Measurements from ENCODE around the gene PDE4A. TPM values are rescaled to one million over a fixed set of nuclear protein-coding genes. Genes with fewer than 3 reads are reported as not detected.
A peak's percentile ranks its signal among the peaks of the same experiment; 100 is the strongest.

PDE4A gene
- total RNA-seq, 1 donor, result 5.1 TPM

DNA sequence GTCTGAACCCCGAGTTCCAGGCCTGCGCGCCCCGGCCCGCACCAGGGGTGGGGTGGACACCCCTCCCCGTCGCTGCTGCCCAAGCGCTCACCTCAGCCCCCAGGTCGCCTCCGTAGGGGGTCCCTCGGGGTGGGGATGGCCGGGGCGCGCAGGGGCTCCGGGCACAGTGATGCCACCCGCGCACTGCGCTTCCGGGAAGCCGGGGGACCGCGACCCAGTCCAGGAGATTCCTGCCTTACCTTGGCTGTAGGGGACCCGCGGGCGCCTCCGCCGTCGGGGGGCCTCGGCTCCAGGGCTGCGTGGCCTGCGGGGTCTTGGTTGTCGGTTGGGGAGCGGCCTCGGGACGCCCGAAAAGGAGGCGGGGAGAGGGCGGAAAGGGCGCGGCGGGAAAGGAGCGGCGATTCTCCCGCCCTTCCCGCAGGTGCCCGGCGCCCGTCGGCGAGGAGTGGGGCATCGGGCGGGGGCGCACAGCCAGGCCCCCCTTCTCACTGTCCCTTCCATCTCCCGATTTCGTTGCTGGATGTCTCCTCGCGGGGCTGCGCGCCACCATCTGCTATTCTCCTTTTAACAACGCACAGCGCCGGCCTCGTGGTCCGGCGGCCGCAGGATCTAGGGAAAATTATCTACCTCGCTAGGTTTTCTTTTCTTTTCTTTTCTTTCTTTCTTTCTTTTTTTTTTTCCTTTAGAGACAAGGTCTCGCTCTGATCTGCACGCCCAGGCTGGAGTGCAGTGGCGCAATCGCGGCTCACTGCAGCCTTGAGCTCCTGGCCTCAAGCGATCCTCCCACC is 82.9 kb downstream of the PDE4A start, which contains the start of gene KEAP1:
KEAP1 (minus strand) TSS at position 355 of the 788 bp plus-strand sequence. CDS start 3,323 bp downstream, outside the sequence.
- TF ChIP-seq, protein P1, sequence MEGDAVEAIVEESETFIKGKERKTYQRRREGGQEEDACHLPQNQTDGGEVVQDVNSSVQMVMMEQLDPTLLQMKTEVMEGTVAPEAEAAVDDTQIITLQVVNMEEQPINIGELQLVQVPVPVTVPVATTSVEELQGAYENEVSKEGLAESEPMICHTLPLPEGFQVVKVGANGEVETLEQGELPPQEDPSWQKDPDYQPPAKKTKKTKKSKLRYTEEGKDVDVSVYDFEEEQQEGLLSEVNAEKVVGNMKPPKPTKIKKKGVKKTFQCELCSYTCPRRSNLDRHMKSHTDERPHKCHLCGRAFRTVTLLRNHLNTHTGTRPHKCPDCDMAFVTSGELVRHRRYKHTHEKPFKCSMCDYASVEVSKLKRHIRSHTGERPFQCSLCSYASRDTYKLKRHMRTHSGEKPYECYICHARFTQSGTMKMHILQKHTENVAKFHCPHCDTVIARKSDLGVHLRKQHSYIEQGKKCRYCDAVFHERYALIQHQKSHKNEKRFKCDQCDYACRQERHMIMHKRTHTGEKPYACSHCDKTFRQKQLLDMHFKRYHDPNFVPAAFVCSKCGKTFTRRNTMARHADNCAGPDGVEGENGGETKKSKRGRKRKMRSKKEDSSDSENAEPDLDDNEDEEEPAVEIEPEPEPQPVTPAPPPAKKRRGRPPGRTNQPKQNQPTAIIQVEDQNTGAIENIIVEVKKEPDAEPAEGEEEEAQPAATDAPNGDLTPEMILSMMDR (IDR thresholded peaks at IDR 0.05; ENCODE audit: extremely low read depth, low read depth, low read length), result no peak

DNA sequence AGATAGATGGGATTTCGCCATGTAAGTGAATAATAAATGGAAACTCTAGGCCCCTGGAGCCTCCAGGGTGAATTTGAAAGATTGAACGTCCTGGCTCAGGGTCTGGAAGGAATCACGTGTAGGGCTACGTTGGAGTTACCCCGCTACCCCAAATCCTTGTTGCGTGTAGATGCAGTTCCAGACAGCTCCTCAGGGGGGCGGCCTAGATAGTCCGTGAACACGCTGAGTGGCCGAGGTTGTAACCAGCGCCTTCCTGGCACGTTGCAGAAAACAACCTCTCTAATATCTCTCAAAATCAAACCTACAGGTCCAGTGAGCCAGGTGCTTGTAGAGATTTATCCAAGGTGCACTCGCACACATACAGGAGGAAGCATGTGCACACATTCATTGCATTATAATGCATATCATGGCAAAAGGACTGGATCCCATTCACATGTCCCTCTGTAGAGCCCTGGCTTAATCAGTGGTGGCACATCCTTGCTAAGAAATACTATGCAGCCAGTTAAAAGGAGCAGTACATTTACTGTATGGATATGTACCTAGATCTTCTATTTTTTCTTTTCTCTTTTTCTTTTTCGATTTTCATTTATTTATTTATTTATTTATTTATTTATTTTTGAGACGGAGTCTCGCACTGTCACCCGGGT is 85.4 kb downstream of the PDE4A start:
- DNase-seq (ENCODE audit: insufficient read length, low spot score, missing footprints), result peak; percentile 94
- Histone ChIP-seq H3K4me3 (ENCODE audit: insufficient read depth, low read length) (no peak overlapping the region), H3K79me2 (ENCODE audit: insufficient read depth, low read length) (peaks cover 18% of the 10 kb centered on the region), H3K4me1 (ENCODE audit: insufficient read depth, low read length) (peaks cover 7% of the 10 kb centered on the region), H2AFZ (ENCODE audit: low read length) (no peak overlapping the region), H3K4me2 (ENCODE audit: insufficient read depth, low read length) (peak overlapping the region; percentile 36), H3K36me3 (ENCODE audit: insufficient read depth, low read length) (no peaks in the 10 kb centered on the region), H3K27ac (ENCODE audit: low read depth, low read length) (no peak overlapping the region), H3K9me3 (ENCODE audit: low read depth, low read length) (no peaks in the 10 kb centered on the region), H4K20me1 (ENCODE audit: insufficient read depth, low read length) (no peaks in the 10 kb centered on the region), H3K27me3 (ENCODE audit: insufficient read depth, low read length) (no peaks in the 10 kb centered on the region)
- TF ChIP-seq, protein P1 (IDR thresholded peaks at IDR 0.05; ENCODE audit: extremely low read depth, low read depth, low read length), result peak; percentile 81

More for the DNA sequence above, 82.9 kb downstream of the PDE4A start, which contains the start of gene KEAP1:
- Histone ChIP-seq H3K4me3 (ENCODE audit: insufficient read depth, low read length) (peak within 1 kb of the TSS; percentile 95), H3K27ac (ENCODE audit: low read depth, low read length) (peak within 1 kb of the TSS; percentile 93), H3K79me2 (ENCODE audit: insufficient read depth, low read length) (peaks cover 37% of the 10 kb centered on the region), H3K36me3 (ENCODE audit: insufficient read depth, low read length) (peaks cover 9% of the 10 kb centered on the region), H2AFZ (ENCODE audit: low read length) (peak within 1 kb of the TSS; percentile 84), H3K4me1 (ENCODE audit: insufficient read depth, low read length) (peaks cover 12% of the 10 kb centered on the region), H3K4me2 (ENCODE audit: insufficient read depth, low read length) (peak within 1 kb of the TSS; percentile 79), H3K27me3 (ENCODE audit: insufficient read depth, low read length) (no peaks in the 10 kb centered on the region), H4K20me1 (ENCODE audit: insufficient read depth, low read length) (peaks cover 5% of the 10 kb centered on the region), H3K9me3 (ENCODE audit: low read depth, low read length) (no peaks in the 10 kb centered on the region)
- peak; percentile 87 for DNase-seq (ENCODE audit: insufficient read length, low spot score, missing footprints)

DNA sequence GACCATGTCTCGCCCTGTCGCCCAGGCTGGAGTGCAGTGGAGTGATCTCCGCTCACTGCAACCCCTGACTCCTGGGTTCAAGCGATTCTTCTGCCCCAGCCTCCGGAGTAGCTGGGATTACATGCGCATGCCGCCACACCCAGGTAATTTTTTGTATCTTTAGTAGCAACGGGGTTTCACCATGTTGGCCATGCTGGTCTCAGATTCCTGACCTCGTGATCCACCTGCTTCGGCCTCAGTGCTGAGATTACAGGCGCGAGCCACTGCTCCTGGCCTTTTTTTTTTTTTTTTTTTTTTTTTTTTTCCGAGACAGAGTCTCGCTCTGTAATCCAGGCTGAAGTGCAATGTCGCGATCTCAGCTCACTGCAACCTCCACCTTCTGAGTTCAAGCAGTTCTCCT is 87.7 kb downstream of the PDE4A start:
- Histone ChIP-seq H3K27me3 (ENCODE audit: insufficient read depth, low read length) (peaks cover 3% of the 10 kb centered on the region), H3K4me3 (ENCODE audit: insufficient read depth, low read length) (no peak overlapping the region), H4K20me1 (ENCODE audit: insufficient read depth, low read length) (no peaks in the 10 kb centered on the region), H3K4me1 (ENCODE audit: insufficient read depth, low read length) (no peaks in the 10 kb centered on the region), H3K27ac (ENCODE audit: low read depth, low read length) (no peak overlapping the region), H3K4me2 (ENCODE audit: insufficient read depth, low read length) (no peak overlapping the region), H3K36me3 (ENCODE audit: insufficient read depth, low read length) (no peaks in the 10 kb centered on the region), H3K79me2 (ENCODE audit: insufficient read depth, low read length) (no peaks in the 10 kb centered on the region), H2AFZ (ENCODE audit: low read length) (no peak overlapping the region), H3K9me3 (ENCODE audit: low read depth, low read length) (no peaks in the 10 kb centered on the region)
- DNase-seq (ENCODE audit: insufficient read length, low spot score, missing footprints), result no peak
- TF ChIP-seq, protein P1 (IDR thresholded peaks at IDR 0.05; ENCODE audit: extremely low read depth, low read depth, low read length), result no peak

DNA sequence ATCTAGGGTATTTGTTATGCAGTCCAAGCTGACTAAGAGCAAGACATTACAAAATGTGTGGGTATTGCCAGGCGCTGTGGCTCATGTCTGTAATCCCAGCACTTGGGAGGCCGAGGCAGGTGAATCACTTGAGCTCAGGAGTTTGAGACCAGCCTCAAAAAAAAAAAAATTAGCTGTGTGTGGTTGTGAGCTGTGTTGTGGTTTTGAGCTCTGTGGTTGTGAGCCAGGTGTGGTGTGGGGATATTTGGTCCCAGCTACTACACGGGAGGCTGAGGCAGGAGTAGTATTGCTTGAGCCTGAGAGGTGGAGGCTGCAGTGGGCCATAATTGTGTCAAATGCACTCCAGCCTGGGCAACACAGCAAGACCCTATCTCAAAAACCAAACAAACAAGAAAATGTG is 88.4 kb downstream of the PDE4A start:
- Histone ChIP-seq H3K9me3 (ENCODE audit: low read depth, low read length) (no peaks in the 10 kb centered on the region), H2AFZ (ENCODE audit: low read length) (no peak overlapping the region), H3K4me2 (ENCODE audit: insufficient read depth, low read length) (no peak overlapping the region), H3K79me2 (ENCODE audit: insufficient read depth, low read length) (no peaks in the 10 kb centered on the region), H4K20me1 (ENCODE audit: insufficient read depth, low read length) (no peaks in the 10 kb centered on the region), H3K4me3 (ENCODE audit: insufficient read depth, low read length) (no peak overlapping the region), H3K36me3 (ENCODE audit: insufficient read depth, low read length) (no peaks in the 10 kb centered on the region), H3K27me3 (ENCODE audit: insufficient read depth, low read length) (peaks cover 9% of the 10 kb centered on the region), H3K4me1 (ENCODE audit: insufficient read depth, low read length) (no peaks in the 10 kb centered on the region), H3K27ac (ENCODE audit: low read depth, low read length) (no peak overlapping the region)
- DNase-seq (ENCODE audit: insufficient read length, low spot score, missing footprints), result peak; percentile 8
- TF ChIP-seq, protein P1 (IDR thresholded peaks at IDR 0.05; ENCODE audit: extremely low read depth, low read depth, low read length), result no peak

All from osteoblast (primary cell).